SU-DHL-6 (cell line): ENCODE results near the gene KIN.
A peak's percentile ranks its signal among the peaks of the same experiment; 100 is the strongest.
"Not testable (repeated sequence)": the region's sequence is repeated elsewhere in the genome, so short reads cannot be mapped to it uniquely, and the experiment has no call there.

Source experiments
- H2AFZ ChIP-seq: fragments of 200-600 bp; sonication (generic); 2 replicates; pipeline ENCODE4 v1.6.1; 2014; ENCODE audit warnings: low read depth, mild to moderate bottlenecking, moderate library complexity, mixed read lengths, antibody characterized with exemption, low read length; ENCODE audit not compliant: severe bottlenecking
- H3F3A ChIP-seq: fragments of 200-600 bp; shearing (Covaris generic); 2 replicates; pipeline ENCODE4 v1.6.0; 2016; ENCODE audit warnings: antibody characterized with exemption, mild to moderate bottlenecking; ENCODE audit not compliant: insufficient read depth
- H3K27ac ChIP-seq: fragments of 200-600 bp; sonication (generic); 2 replicates; pipeline ENCODE4 v1.5.1; 2016; ENCODE audit warnings: low read depth, mild to moderate bottlenecking, low read length, moderate library complexity, mixed read lengths
- H3K27me3 ChIP-seq: fragments of 200-600 bp; sonication (generic), shearing (Covaris generic); 2 replicates; pipeline ENCODE4 v1.6.0; 2014; ENCODE audit warnings: mild to moderate bottlenecking, low read length
- H3K36me3 ChIP-seq: fragments of 200-600 bp; sonication (generic); 2 replicates; pipeline ENCODE4 v1.6.1; 2014; ENCODE audit warnings: mild to moderate bottlenecking, low read length, mixed read lengths
- H3K4me2 ChIP-seq: fragments of 300-600, 200-600 bp; shearing (Covaris generic), sonication (generic); 2 replicates; pipeline ENCODE4 v1.6.0; 2014; ENCODE audit warnings: low read length, low read depth, mild to moderate bottlenecking; ENCODE audit not compliant: poor library complexity, severe bottlenecking
- H3K4me3 ChIP-seq: fragments of 200-600 bp; sonication (generic); 2 replicates; pipeline ENCODE4 v1.5.1; 2014; ENCODE audit warnings: antibody characterized with exemption, low read length, mild to moderate bottlenecking, mixed read lengths; ENCODE audit not compliant: insufficient read depth, poor library complexity, severe bottlenecking
- H3K79me2 ChIP-seq: fragments of 200-600 bp; sonication (generic); 2 replicates; pipeline ENCODE4 v1.6.1; 2014; ENCODE audit warnings: mild to moderate bottlenecking, low read length, moderate library complexity; ENCODE audit not compliant: insufficient read depth
- H3K9ac ChIP-seq: fragments of 200-600 bp; sonication (generic); 2 replicates; pipeline ENCODE4 v1.7.0; 2014; ENCODE audit warnings: mild to moderate bottlenecking, low read length
- H3K9me2 ChIP-seq: fragments of 200-600 bp; sonication (generic); replicated peaks from 2 replicates; pipeline ENCODE4 v1.6.1; 2014; ENCODE audit warnings: low read length; ENCODE audit not compliant: insufficient read depth
- H3K9me3 ChIP-seq: fragments of 200-600 bp; sonication (generic); 2 replicates; pipeline ENCODE4 v1.6.1; 2014; ENCODE audit warnings: low read length, mixed read lengths; ENCODE audit not compliant: insufficient read depth
- H4K20me1 ChIP-seq: fragments of 200-600 bp; sonication (generic); 2 replicates; pipeline ENCODE4 v1.6.1; 2014; ENCODE audit warnings: low read depth, mild to moderate bottlenecking, antibody characterized with exemption, low read length, moderate library complexity, mixed read lengths
- CTCF ChIP-seq: fragments of 200-600 bp; sonication (generic); IDR thresholded peaks from one replicate; pipeline ENCODE4 v1.5.1; 2017; ENCODE audit warnings: antibody characterized with exemption, mild to moderate bottlenecking, low read length, moderate library complexity; ENCODE audit not compliant: insufficient read depth, poor library complexity, severe bottlenecking
- EZH2phosphoT487 ChIP-seq: fragments of 200-600 bp; sonication (generic), shearing (Covaris generic); conservative IDR thresholded peaks from 2 replicates; pipeline ENCODE4 v1.6.1; 2018; ENCODE audit warnings: mild to moderate bottlenecking, antibody characterized with exemption, low read length, moderate library complexity, mixed read lengths

KIN gene

GRCh38 chr10:7788639-7789286 is 970 bp upstream of the KIN start:
- H3K9me3 ChIP-seq = no peaks in the 10 kb centered on the region
- H3F3A ChIP-seq = no peaks in the 10 kb centered on the region
- peak overlapping the region; percentile 96 for H3K4me2 ChIP-seq
- no peak for TF ChIP-seq CTCF
- no peak for TF ChIP-seq EZH2phosphoT487
- H3K36me3 ChIP-seq = no peaks in the 10 kb centered on the region
- no peaks in the 10 kb centered on the region for H3K9me2 ChIP-seq
- H3K27me3 ChIP-seq = no peaks in the 10 kb centered on the region
- peaks cover 99% of the 10 kb centered on the region for H3K79me2 ChIP-seq
- peak overlapping the region; percentile 76 for H2AFZ ChIP-seq
- peak overlapping the region; percentile 28; the same call in 1 of the 2 replicates for H3K27ac ChIP-seq
- peaks cover 18% of the 10 kb centered on the region for H4K20me1 ChIP-seq
- H3K9ac ChIP-seq = peak overlapping the region; percentile 91
- peak overlapping the region; percentile 72 for H3K4me3 ChIP-seq

DNA sequence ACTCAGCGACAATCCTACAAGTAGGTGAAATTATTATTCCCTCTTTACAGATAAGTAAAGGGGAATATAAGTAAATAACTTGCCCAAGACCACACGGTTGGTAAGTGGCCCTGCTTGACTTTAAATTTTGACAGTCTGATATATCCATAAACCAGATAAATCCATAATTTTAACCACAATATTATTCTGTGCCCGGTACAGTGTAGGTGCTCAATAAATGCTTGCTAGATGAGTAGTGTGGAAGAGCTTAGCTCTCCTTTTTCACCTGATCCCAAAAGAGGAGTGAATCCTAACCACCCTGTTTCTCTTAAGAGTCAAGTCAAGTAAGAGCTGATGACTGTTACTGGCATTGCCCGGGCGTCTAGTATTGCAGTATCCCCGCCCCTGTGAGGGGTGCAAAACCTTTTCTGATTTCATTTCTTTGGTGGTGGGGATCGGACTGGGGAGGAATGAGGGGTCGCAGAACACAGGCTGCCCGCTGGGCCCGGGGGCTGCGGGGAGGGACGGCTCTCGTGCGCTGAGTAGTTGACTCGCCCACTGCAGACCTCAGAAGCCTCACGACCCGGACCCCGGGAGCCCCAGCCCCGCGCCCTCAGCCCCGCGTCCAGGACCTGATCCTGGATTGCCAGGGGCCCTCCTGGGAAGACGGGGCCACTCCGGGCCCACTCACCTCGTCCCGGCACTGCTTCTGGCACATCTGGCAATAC is 490 bp downstream of the KIN start:
- no peak overlapping the region for H3K27ac ChIP-seq
- peak overlapping the region; percentile 72 for H3K4me3 ChIP-seq
- no peaks in the 10 kb centered on the region for H3K36me3 ChIP-seq
- peaks cover 17% of the 10 kb centered on the region for H4K20me1 ChIP-seq
- no peaks in the 10 kb centered on the region for H3K9me2 ChIP-seq
- H3K27me3 ChIP-seq = no peaks in the 10 kb centered on the region
- peaks cover 98% of the 10 kb centered on the region for H3K79me2 ChIP-seq
- peak overlapping the region; percentile 91 for H3K9ac ChIP-seq
- no peaks in the 10 kb centered on the region for H3K9me3 ChIP-seq
- H2AFZ ChIP-seq = peak overlapping the region; percentile 56
- TF ChIP-seq CTCF (no peak), EZH2phosphoT487 (no peak)
- H3K4me2 ChIP-seq = peak overlapping the region; percentile 79
- no peaks in the 10 kb centered on the region for H3F3A ChIP-seq

GRCh38 chr10:7786430-7786829 is 1.4 kb downstream of the KIN start:
- H2AFZ ChIP-seq = no peak overlapping the region
- TF ChIP-seq EZH2phosphoT487 (no peak), CTCF (no peak)
- H3K27me3 ChIP-seq = no peaks in the 10 kb centered on the region
- H3K4me2 ChIP-seq = peak overlapping the region; percentile 79
- no peak overlapping the region for H3K27ac ChIP-seq
- H3K36me3 ChIP-seq = no peaks in the 10 kb centered on the region
- H3K9me2 ChIP-seq = no peaks in the 10 kb centered on the region
- H3F3A ChIP-seq = no peaks in the 10 kb centered on the region
- peaks cover 17% of the 10 kb centered on the region for H4K20me1 ChIP-seq
- H3K79me2 ChIP-seq = peaks cover 94% of the 10 kb centered on the region
- peak overlapping the region; percentile 91; the same call in 1 of the 2 replicates for H3K9ac ChIP-seq
- no peaks in the 10 kb centered on the region for H3K9me3 ChIP-seq
- peak overlapping the region; percentile 72 for H3K4me3 ChIP-seq

- H3K79me2 ChIP-seq = peaks cover 61% of the 10 kb centered on the region
- H3K36me3 ChIP-seq, H3K27ac ChIP-seq: not testable (repeated sequence)
Observed at GRCh38 chr10:7782194-7782593, 5.6 kb downstream of the KIN start.

More at GRCh38 chr10:7782194-7782593, 5.6 kb downstream of the KIN start:
- not testable (repeated sequence) for H3K4me2 ChIP-seq, H4K20me1 ChIP-seq, H2AFZ ChIP-seq, H3K9ac ChIP-seq, H3K4me3 ChIP-seq, H3K9me2 ChIP-seq, H3K27me3 ChIP-seq, H3F3A ChIP-seq, H3K9me3 ChIP-seq
